HG03575 (cell line): ENCODE data around the gene IER5L.

Experiments
- ATAC-seq: cut with Tn5 transposase; IDR thresholded peaks from one replicate; pipeline ENCODE4 v1.9.1; 2021; ENCODE audit not compliant: unreplicated experiment, insufficient number of reproducible peaks, low FRiP score; ENCODE audit errors: extremely low read depth

Gene IER5L

GRCh38 chr9:129177791-129178567 lies at the start of gene IER5L:
TSS of gene IER5L (minus strand) at chr9:129178261. CDS start at chr9:129178052, 209 bp downstream.
- no peak for ATAC-seq

- no peak for ATAC-seq
Observed at GRCh38 chr9:129227843-129228189, 49.8 kb upstream of the IER5L start.

GRCh38 chr9:129225815-129226214 lies 47.8 kb upstream of the IER5L start:
- no peak for ATAC-seq

- ATAC-seq: no peak
Observed at GRCh38 chr9:129225490-129225778, 47.4 kb upstream of the IER5L start.

- ATAC-seq: no peak
Observed at GRCh38 chr9:129224618-129225489, 46.8 kb upstream of the IER5L start.

GRCh38 chr9:129223551-129224208 lies 45.6 kb upstream of the IER5L start:
- no peak for ATAC-seq

GRCh38 chr9:129222819-129223218 lies 44.8 kb upstream of the IER5L start:
- ATAC-seq: no peak

GRCh38 chr9:129221979-129222635 lies 44.0 kb upstream of the IER5L start:
- no peak for ATAC-seq

- no peak for ATAC-seq
Observed at GRCh38 chr9:129221233-129221632, 43.2 kb upstream of the IER5L start.

GRCh38 chr9:129220771-129221170 lies 42.7 kb upstream of the IER5L start:
- no peak for ATAC-seq

- ATAC-seq: no peak
Observed at GRCh38 chr9:129218918-129219317, 40.9 kb upstream of the IER5L start.

GRCh38 chr9:129218272-129218625 lies 40.2 kb upstream of the IER5L start:
- ATAC-seq: no peak

GRCh38 chr9:129213551-129213950 lies 35.5 kb upstream of the IER5L start:
- ATAC-seq: no peak

GRCh38 chr9:129211686-129212085 lies 33.6 kb upstream of the IER5L start:
- ATAC-seq: no peak

- ATAC-seq: no peak
Observed at GRCh38 chr9:129210125-129210524, 32.1 kb upstream of the IER5L start.

GRCh38 chr9:129209580-129209979 lies 31.5 kb upstream of the IER5L start:
- no peak for ATAC-seq

GRCh38 chr9:129209109-129209508 lies 31.0 kb upstream of the IER5L start:
- ATAC-seq: no peak

- no peak for ATAC-seq
Observed at GRCh38 chr9:129208207-129209032, 30.4 kb upstream of the IER5L start.

GRCh38 chr9:129206905-129207304 lies 28.8 kb upstream of the IER5L start:
- ATAC-seq: no peak
